Right lobe of liver (tissue), 4 donors: ENCODE measurements around the gene TF.

Experiments used
- CTCF ChIP-seq, 4 donors: fragments of 200-600 bp in 3 of 4; fragments of 450-650 bp in 1 of 4; IDR thresholded peaks; one replicate each; pipeline versions ENCODE4 v1.5.1 to v1.8.0; 2016 to 2022; ENCODE audit warnings: antibody characterized with exemption in 4 of 4, mild to moderate bottlenecking in 2 of 4
- POLR2A ChIP-seq: fragments of 450-650 bp; IDR thresholded peaks from one replicate; pipeline ENCODE4 v1.6.1; 2017; ENCODE audit warnings: antibody characterized with exemption, mild to moderate bottlenecking
- donor health status: DM: no; HTN: no; CAD: no.
- donor health status: DM: no; HTN: no; CAD: no.
- donor health status: DM: no; HTN: yes; CAD: no.

- TF ChIP-seq CTCF (IDR thresholded peaks at IDR 0.05) (no peak), POLR2A (peak; percentile 95)
These were observed at the start of gene TF for GRCh38 chr3:133745981-133746711.
